ENCODE results near the gene RCL1. TPM values are rescaled to one million over a fixed set of nuclear protein-coding genes. Genes with fewer than 3 reads are reported as not detected.

Gene RCL1
- polyA plus RNA-seq, 3 donors, result 2.2 to 3.0 (median 3.0) TPM

GRCh38 chr9:4821133-4821532, 28.4 kb downstream of the RCL1 start:
- no peaks in the 10 kb centered on the region for H3K36me3 ChIP-seq (replicated peaks in 1 of 2; ENCODE audit: control insufficient read depth in 1 of 2, insufficient read depth in 2 of 2, low read length in 2 of 2)
- H3K4me1 ChIP-seq (ENCODE audit: control insufficient read depth in 1 of 2, insufficient read depth in 2 of 2, low read length in 2 of 2), result peaks cover 2 to 5% of the 10 kb centered on the region in 2 donors
- no peak for TF ChIP-seq CTCF (IDR thresholded peaks at IDR 0.05)
- peak overlapping the region in 1 of 7 donors; percentile 57 for H3K27ac Mint-ChIP-seq
- H3K9me3 ChIP-seq (replicated peaks in 1 of 2; ENCODE audit: control insufficient read depth in 1 of 2, insufficient read depth in 1 of 2, low read length in 2 of 2), result no peaks in the 10 kb centered on the region
- H3K27me3 Mint-ChIP-seq (ENCODE audit: low read depth in 3 of 3), result no peaks in the 10 kb centered on the region
- H3K4me1 Mint-ChIP-seq, result peaks cover 16% of the 10 kb centered on the region
- H3K4me2 ChIP-seq (replicated peaks; ENCODE audit: extremely low read depth, low read length, poor library complexity, severe bottlenecking), result no peak overlapping the region
- H3K4me3 ChIP-seq (replicated peaks in 1 of 3; ENCODE audit: low read depth in 2 of 3, low read length in 3 of 3), result no peak overlapping the region
- DNase-seq, result no peak
- H3K79me2 ChIP-seq (ENCODE audit: insufficient read depth, low read length), result peaks cover 7% of the 10 kb centered on the region
- no peak overlapping the region for H3K4me3 Mint-ChIP-seq
- H3K9ac ChIP-seq (ENCODE audit: insufficient read depth, low read length, poor library complexity, severe bottlenecking), result no peak overlapping the region
- no peaks in the 10 kb centered on the region for H3K27me3 ChIP-seq (ENCODE audit: control insufficient read depth in 2 of 2, insufficient read depth in 2 of 2, low read length in 2 of 2)
- H4K20me1 ChIP-seq (ENCODE audit: insufficient read depth, low read length), result no peaks in the 10 kb centered on the region
- WGBS (ENCODE audit: insufficient coverage), result 90% methylated on average over 2 of the region's 2 CpGs
- no peak overlapping the region for H3K27ac ChIP-seq (ENCODE audit: low read depth in 1 of 2, low read length in 2 of 2)
- H3K36me3 Mint-ChIP-seq, result peaks cover 2 to 3% of the 10 kb centered on the region in 2 donors
- no peak overlapping the region for H2AFZ ChIP-seq (ENCODE audit: insufficient read depth, low read depth, low read length, poor library complexity, severe bottlenecking)
- intact Hi-C loops (cut with micrococcal nuclease), result no loop called here
- no peaks in the 10 kb centered on the region for H3K9me3 Mint-ChIP-seq

- Histone ChIP-seq H3K4me1 (ENCODE audit: control insufficient read depth in 1 of 2, insufficient read depth in 2 of 2, low read length in 2 of 2) (peaks cover 2 to 5% of the 10 kb centered on the region in 2 donors), H4K20me1 (ENCODE audit: insufficient read depth, low read length) (no peaks in the 10 kb centered on the region), H3K4me3 (replicated peaks in 1 of 3; ENCODE audit: low read depth in 2 of 3, low read length in 3 of 3) (no peak overlapping the region), H3K4me2 (replicated peaks; ENCODE audit: extremely low read depth, low read length, poor library complexity, severe bottlenecking) (no peak overlapping the region), H3K9me3 (replicated peaks in 1 of 2; ENCODE audit: control insufficient read depth in 1 of 2, insufficient read depth in 1 of 2, low read length in 2 of 2) (no peaks in the 10 kb centered on the region), H3K79me2 (ENCODE audit: insufficient read depth, low read length) (peaks cover 4% of the 10 kb centered on the region), H3K27me3 (ENCODE audit: control insufficient read depth in 2 of 2, insufficient read depth in 2 of 2, low read length in 2 of 2) (no peaks in the 10 kb centered on the region), H3K27ac (ENCODE audit: low read depth in 1 of 2, low read length in 2 of 2) (no peak overlapping the region), H2AFZ (ENCODE audit: insufficient read depth, low read depth, low read length, poor library complexity, severe bottlenecking) (no peak overlapping the region), H3K9ac (ENCODE audit: insufficient read depth, low read length, poor library complexity, severe bottlenecking) (no peak overlapping the region), H3K36me3 (replicated peaks in 1 of 2; ENCODE audit: control insufficient read depth in 1 of 2, insufficient read depth in 2 of 2, low read length in 2 of 2) (peaks cover 0 to 3% of the 10 kb centered on the region in 2 donors)
- no peak for DNase-seq
- Mint-ChIP-seq H3K4me3 (no peak overlapping the region), H3K36me3 (peaks cover 6 to 7% of the 10 kb centered on the region in 2 donors), H3K27ac (no peak overlapping the region), H3K27me3 (ENCODE audit: low read depth in 3 of 3) (no peaks in the 10 kb centered on the region), H3K4me1 (peaks cover 16% of the 10 kb centered on the region), H3K9me3 (no peaks in the 10 kb centered on the region)
- intact Hi-C loops (cut with micrococcal nuclease), result no loop called here
- TF ChIP-seq CTCF (IDR thresholded peaks at IDR 0.05), result no peak
Measured at GRCh38 chr9:4822057-4822456, 29.3 kb downstream of the RCL1 start.
